Endothelial cell of umbilical vein (primary cell): ENCODE results near the gene BANK1. TPM values are rescaled to one million over a fixed set of nuclear protein-coding genes. Genes with fewer than 3 reads are reported as not detected.

Source experiments
- BruUV-seq: library from RNA; stranded (reverse); fragments of 400-500 nt; replicated peaks from 2 replicates; lab custom pipeline; 2021; lab: Mats Ljungman, UMichigan
- CTCF ChIA-PET: fragments of 300-600, 350-600 bp; sonication (Branson Sonifier 250); formaldehyde crosslinking; loops from one replicate; lab custom pipeline; 2021; ENCODE audit warnings: antibody characterized with exemption, inconsistent platforms; lab: Charles Lee
- POLR2A ChIA-PET: fragments of 300-600, 350-600 bp; sonication (Branson Sonifier 250); formaldehyde crosslinking; loops from one replicate; lab custom pipeline; 2021; ENCODE audit warnings: antibody characterized with exemption, inconsistent platforms; lab: Charles Lee
- DNase-seq: peaks from one replicate; pipeline ENCODE4 v3.0.0-alpha.2; 2011; ENCODE audit warnings: low read depth, low spot score
- FAIRE-seq: peaks from 2 replicates; lab custom pipeline; 2011; peaks lifted over from hg19 to GRCh38; lab: Jason Lieb, UNC
- H2AFZ ChIP-seq: 2 replicates; pipeline ENCODE4 v1.6.0; 2012; ENCODE audit warnings: low read depth, low read length, control low read depth, inconsistent platforms
- H3K27ac ChIP-seq: 2 replicates; pipeline ENCODE4 v1.5.1; 2011; ENCODE audit warnings: low read depth, mild to moderate bottlenecking, control low read depth, low read length, moderate library complexity; ENCODE audit not compliant: insufficient read depth
- H3K27me3 ChIP-seq, 2 experiments: 2 replicates each; pipeline versions ENCODE4 v1.6.0 to v1.6.1; 2011; ENCODE audit warnings: low read length in 2 of 2, mixed read lengths in 1 of 2; ENCODE audit not compliant: control insufficient read depth in 2 of 2, insufficient read depth in 2 of 2
- H3K36me3 ChIP-seq, 2 experiments: 2 replicates in 1 of 2; 3 replicates in 1 of 2; pipeline ENCODE4 v1.5.1; 2011; ENCODE audit warnings: low read length in 2 of 2, mild to moderate bottlenecking in 1 of 2, moderate library complexity in 1 of 2; ENCODE audit not compliant: control insufficient read depth in 2 of 2, insufficient read depth in 2 of 2; ENCODE audit errors: extremely low read depth in 1 of 2
- H3K4me1 ChIP-seq: 3 replicates; pipeline ENCODE4 v1.5.1; 2011; ENCODE audit warnings: mild to moderate bottlenecking, low read length; ENCODE audit not compliant: control insufficient read depth, insufficient read depth; ENCODE audit errors: extremely low read depth
- H3K4me2 ChIP-seq: 2 replicates; pipeline ENCODE4 v1.6.1; 2011; ENCODE audit warnings: low read length, control low read depth, mixed read lengths; ENCODE audit not compliant: insufficient read depth
- H3K4me3 ChIP-seq, 3 experiments: fragments of 200-600 bp in 1 of 3; sonication (generic), shearing (Covaris generic) in 1 of 3; replicated peaks in 1 of 3; 2 replicates each; pipeline ENCODE4 v1.5.1; 2011 to 2016; ENCODE audit warnings: control low read depth in 3 of 3, low read length in 3 of 3, mild to moderate bottlenecking in 2 of 3, inconsistent platforms in 1 of 3, low read depth in 1 of 3, moderate library complexity in 1 of 3; ENCODE audit not compliant: insufficient read depth in 1 of 3
- H3K79me2 ChIP-seq: 2 replicates; pipeline ENCODE4 v1.6.0; 2012; ENCODE audit warnings: low read length, inconsistent platforms; ENCODE audit not compliant: control insufficient read depth, insufficient read depth
- H3K9ac ChIP-seq: replicated peaks from 2 replicates; pipeline ENCODE3; 2011; ENCODE audit warnings: low read length, control low read depth; ENCODE audit not compliant: insufficient read depth; ENCODE audit errors: extremely low read depth
- H3K9me1 ChIP-seq: replicated peaks from 3 replicates; pipeline ENCODE4 v1.6.0; 2011; ENCODE audit warnings: mild to moderate bottlenecking, low read length; ENCODE audit not compliant: control insufficient read depth, insufficient read depth; ENCODE audit errors: extremely low read depth
- H3K9me3 ChIP-seq: replicated peaks from 2 replicates; pipeline ENCODE4 v1.5.1; 2012; ENCODE audit warnings: low read length, inconsistent platforms; ENCODE audit not compliant: control insufficient read depth, insufficient read depth
- H4K20me1 ChIP-seq: replicated peaks from 2 replicates; pipeline ENCODE3; 2011; ENCODE audit warnings: mild to moderate bottlenecking, low read length; ENCODE audit not compliant: control insufficient read depth, insufficient read depth; ENCODE audit errors: extremely low read depth
- CTCF ChIP-seq, 2 donors: IDR thresholded peaks; 1 replicate in 1 of 2; 2 replicates in 1 of 2; pipeline ENCODE4 v1.5.1; 2011; ENCODE audit warnings: low read length in 2 of 2, mild to moderate bottlenecking in 2 of 2, moderate library complexity in 2 of 2, control low read depth in 1 of 2, inconsistent platforms in 1 of 2, low read depth in 1 of 2; ENCODE audit not compliant: insufficient read depth in 1 of 2; ENCODE audit errors: extremely low read depth in 1 of 2
- EZH2 ChIP-seq: IDR thresholded peaks from 2 replicates; pipeline ENCODE4 v1.6.1; 2012; ENCODE audit warnings: borderline replicate concordance, low read depth, mild to moderate bottlenecking, moderate library complexity, low read length, inconsistent platforms; ENCODE audit not compliant: severe bottlenecking
- GATA2 ChIP-seq: IDR thresholded peaks from 2 replicates; pipeline ENCODE4 v1.7.0; 2011; ENCODE audit warnings: low read depth, mild to moderate bottlenecking, moderate library complexity, mixed read lengths, low read length; ENCODE audit not compliant: insufficient read length, insufficient read depth
- JUN ChIP-seq: IDR thresholded peaks from 2 replicates; pipeline ENCODE4 v1.6.1; 2011; ENCODE audit warnings: borderline replicate concordance, low read depth; ENCODE audit not compliant: insufficient read length, insufficient read depth
- MAX ChIP-seq: IDR thresholded peaks from 2 replicates; pipeline ENCODE4 v1.6.1; 2011; ENCODE audit not compliant: insufficient read depth, insufficient read length
- MYC ChIP-seq: IDR thresholded peaks from one replicate; pipeline ENCODE4 v1.6.1; 2011; ENCODE audit warnings: mild to moderate bottlenecking, low read depth, low read length
- POLR2A ChIP-seq: IDR thresholded peaks from 2 replicates; pipeline ENCODE4 v1.6.1; 2012; ENCODE audit warnings: low read depth, mild to moderate bottlenecking, control low read depth, low read length
- POLR2AphosphoS5 ChIP-seq: IDR thresholded peaks from 2 replicates; pipeline ENCODE4 v1.6.1; 2012; ENCODE audit warnings: low read depth, mild to moderate bottlenecking, control low read depth, low read length, moderate library complexity; ENCODE audit not compliant: insufficient read depth
- dilution Hi-C: fragments of 300-500 bp; cut with MboI; formaldehyde crosslinking; loops from one replicate; pipeline ENCODE4 v1.15.0; 2019; ENCODE audit warnings: low sequenced_read_pairs; ENCODE audit not compliant: extremely low pct_ligation_motif_present
- intact Hi-C: fragments of 100-400 bp; cut with micrococcal nuclease; formaldehyde crosslinking; loops from one replicate; pipeline ENCODE4 v1.10.0; 2022
- polyA plus RNA-seq, 4 experiments: library from polyadenylated mRNA; depleted of rRNA in 3 of 4; stranded (reverse) in 3 of 4; unstranded in 1 of 4; fragments of >200 nt; gene quantifications; 2 replicates each; pipeline versions ENCODE4 v1.2.1 to v1.2.3, GENCODE V29; 2011 to 2012; ENCODE audit warnings: missing spikeins in 1 of 4
- total RNA-seq: library from RNA; stranded (reverse); gene quantifications from 2 replicates; pipeline ENCODE4 v1.2.3, GENCODE V29; 2021

The BANK1 gene
- total and polyA plus RNA-seq, 2 donors (not counting 3 experiments of a cell fraction or from before 2014, with no cell fraction given), result 0.29 to 0.32 TPM

GRCh38 chr4:101886826-101887225 is 96.3 kb downstream of the BANK1 start:
- no peaks in the 10 kb centered on the region for H3K79me2 ChIP-seq
- no peaks in the 10 kb centered on the region for H3K36me3 ChIP-seq
- H2AFZ ChIP-seq, result no peak overlapping the region
- DNase-seq (no peak), FAIRE-seq (no peak)
- ChIA-PET CTCF (no interaction called here), POLR2A (no interaction called here)
- H4K20me1 ChIP-seq, result no peaks in the 10 kb centered on the region
- H3K4me1 ChIP-seq, result no peaks in the 10 kb centered on the region
- H3K4me2 ChIP-seq, result no peak overlapping the region
- intact Hi-C loops (no loop called here), dilution Hi-C loops (no loop called here)
- H3K27ac ChIP-seq, result no peak overlapping the region
- no TSS peak for BruUV-seq
- no peak overlapping the region for H3K4me3 ChIP-seq
- no peaks in the 10 kb centered on the region for H3K27me3 ChIP-seq
- H3K9me1 ChIP-seq, result no peaks in the 10 kb centered on the region
- H3K9ac ChIP-seq, result no peak overlapping the region
- no peak for TF ChIP-seq MAX
- no peak for TF ChIP-seq POLR2AphosphoS5
- TF ChIP-seq POLR2A, result no peak
- no peak for TF ChIP-seq MYC
- TF ChIP-seq CTCF (IDR thresholded peaks at IDR 0.05; ENCODE audit: extremely low read depth in 1 of 2, insufficient read depth in 1 of 2, low read depth in 1 of 2, low read length in 2 of 2), result no peak
- TF ChIP-seq GATA2, result no peak
- no peak for TF ChIP-seq EZH2
- TF ChIP-seq JUN, result no peak
- no peaks in the 10 kb centered on the region for H3K9me3 ChIP-seq
